Fibroblast of villous mesenchyme (primary cell): Measurements from ENCODE around the gene THBD. TPM values are rescaled to one million over a fixed set of nuclear protein-coding genes. Genes with fewer than 3 reads are reported as not detected.

Source experiments
- DNase-seq: peaks from one replicate; pipeline ENCODE4 v3.0.0-alpha.2; 2010; ENCODE audit warnings: low read depth
- H3K4me3 ChIP-seq: 2 replicates; pipeline ENCODE4 v1.5.1; 2011; ENCODE audit warnings: low read depth, mild to moderate bottlenecking, low read length
- CTCF ChIP-seq: IDR thresholded peaks from 2 replicates; pipeline ENCODE4 v1.5.1; 2012; ENCODE audit warnings: low read depth, mild to moderate bottlenecking, low read length; ENCODE audit not compliant: insufficient read depth
- total RNA-seq: library from RNA; depleted of rRNA; stranded (reverse); fragments of >200 nt; gene quantifications from 2 replicates; pipeline ENCODE4 v1.2.3, GENCODE V29; 2012

Gene THBD
- total RNA-seq, 1 donor = under 0.01 TPM

GRCh38 chr20:23024701-23025100 lies 24.8 kb downstream of the THBD start:
- no peak overlapping the region for H3K4me3 ChIP-seq
- no peak for DNase-seq
- no peak for TF ChIP-seq CTCF

- H3K4me3 ChIP-seq = no peak overlapping the region
- no peak for TF ChIP-seq CTCF
- no peak for DNase-seq
Measured at GRCh38 chr20:23023621-23024177, 25.8 kb downstream of the THBD start.

- DNase-seq = no peak
- no peak overlapping the region for H3K4me3 ChIP-seq
- TF ChIP-seq CTCF = no peak
Measured at GRCh38 chr20:23022849-23023248, 26.6 kb downstream of the THBD start.

- DNase-seq = no peak
- TF ChIP-seq CTCF = no peak
- H3K4me3 ChIP-seq = no peak overlapping the region
Measured at GRCh38 chr20:23021951-23022350, 27.5 kb downstream of the THBD start.

GRCh38 chr20:23021541-23021940 lies 27.9 kb downstream of the THBD start:
- DNase-seq = no peak
- no peak overlapping the region for H3K4me3 ChIP-seq
- no peak for TF ChIP-seq CTCF

- TF ChIP-seq CTCF = no peak
- no peak overlapping the region for H3K4me3 ChIP-seq
- DNase-seq = no peak
Measured at GRCh38 chr20:23020230-23021018, 29.0 kb downstream of the THBD start.
